A673 (cell line): ENCODE data around the gene PECR.
A peak's percentile ranks its signal among the peaks of the same experiment; 100 is the strongest.

ENCODE experiments used
- EZH2 ChIP-seq: fragments of 200-600 bp; sonication (generic); IDR thresholded peaks from 2 replicates; pipeline ENCODE4 v1.6.1; 2017; ENCODE audit warnings: borderline replicate concordance, low read depth, mild to moderate bottlenecking, mixed read lengths, antibody characterized with exemption, low read length; ENCODE audit not compliant: poor library complexity, severe bottlenecking
- TF ChIP-seq, protein P1 (sequence below): fragments of 300-800, 200-600 bp; sonication (generic); conservative IDR thresholded peaks from 2 replicates; pipeline ENCODE4 v1.5.1; 2017; ENCODE audit warnings: low read depth, mild to moderate bottlenecking, antibody characterized with exemption, low read length, moderate library complexity, mixed read lengths

DNA sequence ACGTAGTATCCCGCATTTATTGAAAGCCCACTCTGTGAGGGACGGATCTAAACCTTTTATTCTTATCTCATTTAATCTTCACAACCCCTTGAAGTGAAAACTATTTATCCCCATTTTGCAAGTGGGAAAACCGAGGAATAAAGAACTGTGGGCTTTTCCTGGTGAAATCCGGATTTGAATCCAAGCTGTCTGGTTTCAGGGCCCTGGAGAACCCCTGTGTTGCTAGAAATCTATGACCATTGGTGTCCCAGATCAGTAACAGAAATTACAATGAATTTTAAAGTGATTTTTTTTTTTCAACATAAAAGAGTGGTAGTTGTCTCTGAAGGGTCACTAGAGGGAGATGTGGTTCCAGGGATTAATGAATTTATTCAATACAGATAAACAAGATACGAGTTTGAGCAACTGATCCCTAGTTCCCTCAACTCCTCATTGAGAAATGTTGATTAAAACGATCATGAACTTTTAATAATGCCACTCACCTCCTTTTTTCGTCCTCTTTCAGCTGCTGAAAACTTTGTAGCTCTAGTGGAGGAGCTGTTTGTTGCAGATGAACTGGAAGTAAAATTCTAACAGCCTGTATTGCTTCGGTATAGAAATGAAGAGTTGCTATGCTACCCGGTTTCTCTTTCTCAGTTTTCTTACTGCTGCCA is 28.5 kb upstream of the PECR start:
- TF ChIP-seq, protein P1, sequence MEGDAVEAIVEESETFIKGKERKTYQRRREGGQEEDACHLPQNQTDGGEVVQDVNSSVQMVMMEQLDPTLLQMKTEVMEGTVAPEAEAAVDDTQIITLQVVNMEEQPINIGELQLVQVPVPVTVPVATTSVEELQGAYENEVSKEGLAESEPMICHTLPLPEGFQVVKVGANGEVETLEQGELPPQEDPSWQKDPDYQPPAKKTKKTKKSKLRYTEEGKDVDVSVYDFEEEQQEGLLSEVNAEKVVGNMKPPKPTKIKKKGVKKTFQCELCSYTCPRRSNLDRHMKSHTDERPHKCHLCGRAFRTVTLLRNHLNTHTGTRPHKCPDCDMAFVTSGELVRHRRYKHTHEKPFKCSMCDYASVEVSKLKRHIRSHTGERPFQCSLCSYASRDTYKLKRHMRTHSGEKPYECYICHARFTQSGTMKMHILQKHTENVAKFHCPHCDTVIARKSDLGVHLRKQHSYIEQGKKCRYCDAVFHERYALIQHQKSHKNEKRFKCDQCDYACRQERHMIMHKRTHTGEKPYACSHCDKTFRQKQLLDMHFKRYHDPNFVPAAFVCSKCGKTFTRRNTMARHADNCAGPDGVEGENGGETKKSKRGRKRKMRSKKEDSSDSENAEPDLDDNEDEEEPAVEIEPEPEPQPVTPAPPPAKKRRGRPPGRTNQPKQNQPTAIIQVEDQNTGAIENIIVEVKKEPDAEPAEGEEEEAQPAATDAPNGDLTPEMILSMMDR = peak; percentile 58
- no peak for TF ChIP-seq EZH2
